Anterior cingulate cortex (tissue), 58 donors: ENCODE measurements around the gene NGEF.
"Not testable (repeated sequence)": the region's sequence is repeated elsewhere in the genome, so short reads cannot be mapped to it uniquely, and the experiment has no call there.

Experiments
- DNase-seq, 58 donors: peaks; one replicate each; lab custom pipeline; 2025; lab: John Stamatoyannopoulos, UW

Gene NGEF

DNA sequence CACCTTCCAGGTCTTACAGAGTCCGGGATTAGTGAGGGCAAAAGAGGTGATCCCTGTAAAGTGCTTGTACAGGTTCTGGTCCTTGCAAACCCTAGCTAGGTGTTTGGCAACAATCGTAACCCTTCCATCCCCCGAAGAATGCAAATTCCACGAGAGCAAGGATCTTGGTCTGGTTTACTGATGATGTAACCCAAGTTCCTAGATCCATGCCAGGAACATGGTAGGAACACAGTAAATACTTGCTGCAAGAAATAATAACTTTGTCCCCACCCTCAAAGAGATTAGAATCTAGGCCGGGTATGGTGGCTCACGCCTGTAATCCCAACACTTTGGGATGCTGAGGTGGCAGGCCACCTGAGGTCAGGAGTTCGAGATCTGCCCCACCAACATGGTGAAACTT lies 12.7 kb upstream of the NGEF start:
- no peak for DNase-seq

DNA sequence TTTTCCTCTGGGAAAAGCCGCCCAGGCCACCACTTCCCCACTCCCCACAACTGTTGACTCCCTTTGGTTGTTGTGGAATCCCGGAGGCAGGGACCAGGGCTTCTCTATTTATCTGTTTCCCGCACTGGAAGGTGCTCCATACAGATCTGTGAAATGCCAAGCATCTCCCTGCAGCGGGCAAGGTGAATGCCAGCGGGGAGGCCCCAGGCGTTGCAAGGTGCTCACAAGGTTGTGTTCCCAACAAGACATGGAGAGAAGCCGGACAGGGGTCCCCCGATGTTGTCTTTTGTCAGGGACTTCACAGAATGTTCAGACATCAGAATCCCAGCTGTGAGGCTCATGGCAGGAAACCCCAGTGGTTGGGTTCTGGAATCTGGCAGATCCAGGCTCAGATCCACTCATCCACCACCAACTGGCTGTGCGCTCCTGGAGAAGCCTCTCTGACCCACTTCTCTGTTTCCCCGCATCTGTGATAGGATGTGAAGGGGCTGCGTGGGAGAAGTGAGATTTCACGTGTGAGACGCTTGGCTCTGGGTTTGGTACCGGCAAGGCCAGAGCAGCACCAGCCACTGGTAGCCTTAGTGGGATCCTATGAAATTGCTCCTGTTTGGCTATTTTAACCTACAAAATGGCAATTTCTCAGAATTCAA lies 10.8 kb upstream of the NGEF start:
- peak in 3 of 58 donors; percentile 6 to 38 (median 19) for DNase-seq

DNA sequence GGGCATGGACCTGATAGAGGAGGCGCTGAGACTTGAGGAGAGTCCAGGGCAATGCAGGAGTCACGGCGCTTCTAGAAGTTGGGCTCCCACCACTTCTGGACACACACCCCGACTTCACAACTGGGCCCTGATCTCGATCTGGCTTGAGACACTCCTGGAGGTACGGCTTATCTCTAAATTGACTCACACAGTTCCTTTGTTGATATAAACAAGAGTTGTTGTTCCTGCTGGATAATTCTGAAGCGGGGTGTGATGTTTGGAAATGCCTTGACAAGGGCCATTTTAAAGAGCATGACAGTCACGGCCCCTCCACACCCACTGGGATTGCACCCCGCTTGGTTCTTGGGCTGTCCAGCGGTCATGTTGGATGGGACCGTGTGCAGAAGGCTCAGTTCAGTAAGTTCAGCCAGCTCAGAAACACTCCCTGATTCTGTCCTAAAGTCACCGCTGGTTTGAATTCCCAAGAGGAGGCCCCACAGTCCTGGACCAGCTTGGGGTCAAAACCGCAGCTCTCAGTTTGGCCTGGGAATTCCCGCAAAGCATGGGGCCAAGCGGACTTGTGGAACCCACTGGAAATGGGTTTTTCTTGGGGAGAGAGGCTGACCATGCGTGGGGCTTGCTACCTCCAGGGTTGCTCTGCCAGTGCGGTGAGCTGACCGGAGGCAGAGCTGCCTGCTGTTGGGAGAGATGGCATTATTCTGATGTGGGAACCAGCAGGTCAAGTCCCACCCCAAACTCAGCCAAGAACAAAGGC lies 10.1 kb upstream of the NGEF start:
- no peak for DNase-seq

DNA sequence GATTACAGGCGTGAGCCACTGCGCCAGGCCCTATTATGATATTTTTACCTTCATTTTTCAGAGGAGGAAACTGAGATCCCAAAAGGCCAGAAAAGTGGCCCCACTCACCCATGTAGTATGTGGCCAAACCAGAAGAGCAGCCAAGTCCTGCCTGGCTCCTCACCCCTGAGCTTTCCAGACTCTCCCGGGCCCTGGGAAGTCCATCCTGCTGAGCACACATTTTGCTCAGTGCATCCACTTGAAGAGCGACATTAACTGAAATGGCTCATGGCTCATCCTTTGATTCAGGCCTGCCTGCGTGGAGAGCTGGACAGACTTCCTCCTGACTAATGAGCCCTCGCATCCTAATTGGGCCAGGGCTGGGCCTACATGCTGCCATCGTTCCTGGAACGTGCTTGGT lies 9.5 kb upstream of the NGEF start:
- no peak for DNase-seq

DNA sequence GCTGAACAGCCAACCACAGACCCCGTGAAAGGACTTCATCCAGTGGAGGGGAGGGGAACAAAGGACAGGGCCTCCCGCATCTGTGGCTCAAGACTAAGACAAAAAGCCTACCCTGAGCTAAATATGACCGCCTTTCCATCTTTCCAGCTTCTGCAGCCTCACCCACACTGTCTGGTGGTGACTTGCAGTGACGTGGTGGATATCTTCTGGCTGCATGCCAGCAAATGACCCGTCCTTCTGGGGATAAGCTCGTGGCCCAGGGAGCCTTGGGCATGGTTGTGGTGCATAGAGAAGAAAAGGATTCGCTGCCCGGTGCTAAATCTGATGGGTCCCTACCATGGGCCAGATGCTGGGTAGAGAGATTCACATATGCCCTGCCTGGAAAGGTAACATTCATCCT lies 8.7 kb upstream of the NGEF start:
- DNase-seq, result peak in 1 of 58 donors; percentile 10

DNA sequence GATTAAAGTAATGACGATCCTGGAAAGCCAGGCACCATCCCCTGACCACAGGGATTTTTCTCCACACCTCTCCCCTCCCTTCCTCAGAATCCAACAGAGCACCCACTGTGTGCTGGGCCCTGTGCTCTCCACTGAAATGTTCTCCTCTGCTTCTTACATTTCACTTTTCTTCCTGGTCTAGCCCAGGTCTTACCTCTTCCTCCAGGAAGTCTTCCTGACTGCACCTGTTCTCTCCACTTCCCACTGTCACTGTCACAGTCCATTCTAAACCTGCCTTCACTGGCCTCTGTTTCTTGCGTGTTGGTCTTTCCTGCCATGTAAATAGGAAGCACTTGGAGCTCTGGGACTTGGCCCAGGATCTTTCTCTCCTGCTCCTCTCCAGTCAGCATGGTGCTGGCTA lies 7.4 kb upstream of the NGEF start:
- DNase-seq, result no peak

DNA sequence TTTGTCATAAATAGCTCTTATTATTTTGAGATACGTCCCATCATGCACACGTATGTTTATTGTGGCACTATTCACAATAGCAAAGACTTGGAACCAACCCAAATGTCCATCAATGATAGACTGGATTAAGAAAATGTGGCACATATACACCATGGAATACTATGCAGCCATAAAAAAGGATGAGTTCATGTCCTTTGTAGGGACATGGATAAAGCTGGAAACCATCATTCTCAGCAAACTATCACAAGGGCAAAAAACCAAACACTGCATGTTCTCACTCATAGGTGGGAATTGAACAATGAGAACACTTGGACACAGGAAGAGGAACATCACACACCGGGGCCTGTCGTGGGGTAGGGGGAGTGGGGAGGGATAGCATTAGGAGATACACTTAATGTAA lies 6.6 kb upstream of the NGEF start:
- not testable (repeated sequence) for DNase-seq

DNA sequence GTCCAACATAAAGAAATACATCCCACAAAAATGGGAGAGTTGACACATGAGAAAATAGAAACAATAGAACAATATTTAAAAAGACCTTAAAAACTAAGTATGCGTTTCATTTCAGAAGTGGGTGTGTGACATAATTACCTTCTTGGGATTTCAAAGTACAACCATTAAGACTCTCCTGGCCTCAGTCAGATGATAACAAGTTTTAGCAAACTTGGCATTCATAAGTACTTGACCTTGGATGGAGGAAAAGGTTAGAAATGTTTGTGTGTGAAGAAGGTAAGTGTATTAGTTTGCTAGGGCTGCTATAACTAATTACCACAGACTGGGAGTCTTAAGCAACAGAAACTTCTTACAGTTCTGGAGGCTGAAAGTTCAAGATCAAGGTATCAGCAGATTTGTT lies 4.9 kb upstream of the NGEF start:
- no peak for DNase-seq

DNA sequence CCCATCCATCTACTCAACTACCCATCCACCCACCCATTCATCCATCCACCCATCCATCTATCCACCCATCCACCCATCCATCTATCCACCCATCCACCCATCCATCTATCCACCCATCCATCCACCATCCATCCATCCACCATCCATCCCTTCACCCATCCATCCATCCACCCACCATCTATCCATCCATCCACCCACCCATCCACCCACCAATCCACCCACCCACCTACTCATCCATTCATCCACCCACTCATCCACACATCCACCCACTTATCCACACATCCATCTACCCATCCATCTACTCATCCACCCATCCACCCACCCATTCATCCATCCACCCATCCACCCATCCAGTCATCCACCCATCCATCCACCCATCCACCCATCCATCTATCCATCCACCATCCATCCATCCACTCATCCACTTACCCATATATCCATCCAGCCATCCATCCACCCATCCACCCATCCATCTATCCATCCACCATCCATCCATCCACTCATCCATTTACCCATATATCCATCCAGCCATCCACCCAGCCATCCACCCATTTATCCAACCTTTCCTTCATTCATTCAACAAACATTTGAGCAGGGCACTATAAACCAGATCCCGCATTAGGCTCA lies 2.1 kb upstream of the NGEF start:
- DNase-seq, result no peak

DNA sequence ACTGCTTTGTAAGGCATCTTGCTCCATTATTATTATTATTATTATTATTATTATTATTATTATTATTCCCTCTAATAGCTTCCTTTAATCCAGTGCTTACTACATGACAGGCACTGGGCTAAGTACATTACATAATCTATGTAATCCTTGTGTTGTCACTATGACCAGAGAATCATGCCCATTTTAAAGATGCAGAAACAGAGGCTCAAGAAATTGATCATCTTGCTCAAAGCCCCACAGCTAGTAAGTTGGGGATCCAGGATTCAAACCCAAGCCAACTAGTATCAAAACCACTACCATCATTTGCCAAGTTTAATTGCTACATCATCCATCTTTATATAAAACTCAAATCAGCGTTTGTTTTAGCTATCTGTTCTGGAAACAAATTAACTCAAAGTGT lies 594 bp upstream of the NGEF start:
- no peak for DNase-seq

DNA sequence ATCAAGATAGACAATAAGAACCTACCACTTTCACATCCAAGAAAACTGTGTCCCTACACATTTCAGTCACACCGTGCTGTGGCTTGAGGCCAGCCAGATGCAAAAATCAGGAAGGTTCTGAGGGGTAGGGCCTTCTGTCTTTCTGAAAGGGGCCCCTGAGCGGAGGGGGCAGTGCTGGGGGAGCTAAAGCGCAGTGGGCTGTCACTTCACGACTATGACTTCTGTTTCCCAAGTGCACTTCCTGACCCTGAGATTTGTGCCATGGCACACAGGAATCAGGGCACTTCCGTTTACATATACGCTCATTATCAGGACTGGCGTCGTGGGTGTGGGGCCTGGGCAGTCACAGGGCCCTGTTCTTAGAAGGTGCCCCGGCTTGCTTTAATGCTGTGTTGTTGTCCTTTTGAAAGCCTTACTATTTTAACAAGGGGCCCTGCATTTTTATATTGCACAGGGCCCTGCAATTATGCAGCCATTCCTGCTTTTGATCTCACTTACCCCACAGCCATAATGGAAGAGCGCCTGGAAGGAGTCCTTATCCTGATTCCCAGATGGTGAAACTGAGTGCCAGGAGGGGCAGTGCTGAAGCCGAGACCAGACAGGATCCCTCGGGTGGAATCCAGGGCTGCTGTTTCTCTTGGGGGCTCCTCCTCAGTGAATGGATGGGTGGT lies 620 bp downstream of the NGEF start:
- no peak for DNase-seq

DNA sequence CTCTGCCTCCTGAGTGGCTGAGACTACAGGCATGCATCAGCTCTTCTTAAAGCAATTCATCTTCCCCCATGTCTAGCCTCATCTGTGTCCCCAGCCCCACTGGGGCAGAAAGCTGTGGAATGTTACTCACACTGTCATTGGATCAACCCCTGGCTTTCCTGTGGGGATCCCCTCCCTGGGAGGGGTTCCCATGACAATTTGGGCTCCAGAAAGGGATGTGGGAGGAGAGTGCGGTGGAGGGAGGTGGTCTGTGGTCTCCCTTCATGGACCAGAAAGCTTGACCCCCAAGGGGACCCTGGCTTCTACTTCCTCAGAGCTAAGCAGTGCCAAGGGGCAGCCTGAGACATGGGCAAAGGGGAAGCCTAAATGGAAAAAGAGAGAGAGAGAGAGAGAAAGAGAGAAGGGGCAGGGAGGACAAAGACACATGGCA lies 1.3 kb downstream of the NGEF start:
- DNase-seq, result no peak

DNA sequence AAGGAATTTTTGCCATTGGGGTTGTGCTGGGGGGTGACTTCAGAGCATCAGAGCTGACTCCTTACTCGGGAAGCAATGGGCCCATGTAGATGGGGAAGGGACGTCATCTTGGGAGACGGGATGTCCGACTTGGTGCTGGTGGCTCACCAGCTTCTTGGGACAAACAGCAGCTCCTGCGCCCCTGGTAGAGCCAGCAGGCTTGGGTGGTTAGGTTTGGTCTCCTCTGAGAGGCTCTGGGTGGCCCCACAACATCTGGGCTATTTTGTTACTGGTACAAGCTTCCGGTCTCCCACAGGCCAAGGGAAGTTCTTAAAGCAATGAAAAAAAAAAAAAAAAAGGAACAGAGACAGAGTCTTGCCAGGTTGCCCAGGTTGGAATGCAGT lies 1.8 kb downstream of the NGEF start:
- no peak for DNase-seq

DNA sequence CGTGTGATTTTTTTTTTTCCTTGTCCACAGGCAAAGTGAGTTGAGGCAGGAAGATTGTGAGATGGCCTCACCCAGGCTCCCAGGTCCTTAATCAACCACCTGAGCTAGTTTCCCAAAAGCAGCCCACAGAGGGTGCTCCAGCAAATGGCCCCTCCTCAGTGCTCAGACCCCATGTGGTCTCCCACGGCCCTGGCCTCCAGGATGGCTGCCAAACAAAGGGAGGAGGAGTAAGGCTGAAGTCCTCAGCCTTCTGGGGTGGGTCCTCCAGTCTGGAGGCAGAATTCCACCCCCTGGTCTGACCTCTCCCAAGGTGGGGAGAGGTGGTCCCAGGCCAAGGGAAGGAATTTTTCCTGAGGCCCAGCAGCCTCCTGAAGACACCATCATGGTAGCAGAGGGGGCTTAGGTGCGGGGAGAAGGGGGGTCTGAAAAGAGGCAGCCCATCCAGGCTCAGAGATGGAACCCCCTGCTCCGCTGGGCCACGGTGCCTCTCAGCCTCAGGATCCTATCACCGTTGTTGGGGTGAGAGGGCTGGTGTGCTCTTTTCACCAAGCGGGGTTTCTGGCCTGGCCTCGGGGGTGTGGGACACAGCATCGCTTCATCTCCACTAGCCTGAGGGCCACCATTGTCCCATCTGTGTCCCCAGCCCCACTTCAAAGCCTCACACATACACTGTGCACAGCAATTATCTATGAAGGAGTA lies 2.3 kb downstream of the NGEF start:
- DNase-seq, result no peak

DNA sequence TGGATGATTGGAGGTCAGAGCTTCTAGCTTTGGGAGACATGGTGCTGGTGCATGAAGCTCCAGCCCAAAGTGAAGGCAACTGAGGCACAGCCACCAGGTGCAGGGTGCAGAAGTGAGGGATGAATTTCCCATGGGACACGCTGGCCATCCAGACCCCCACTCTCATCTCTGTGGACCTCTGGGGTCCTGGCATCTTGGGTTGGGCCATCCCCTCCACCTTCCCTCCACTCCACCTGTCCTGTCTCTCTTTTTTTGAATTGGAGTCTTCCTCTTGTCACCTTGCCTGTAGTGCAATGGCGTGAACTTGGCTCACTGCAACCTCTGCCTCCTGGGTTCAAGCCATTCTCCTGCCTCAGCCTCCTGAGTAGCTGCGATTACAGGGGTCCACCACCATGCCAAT lies 3.4 kb downstream of the NGEF start:
- no peak for DNase-seq

DNA sequence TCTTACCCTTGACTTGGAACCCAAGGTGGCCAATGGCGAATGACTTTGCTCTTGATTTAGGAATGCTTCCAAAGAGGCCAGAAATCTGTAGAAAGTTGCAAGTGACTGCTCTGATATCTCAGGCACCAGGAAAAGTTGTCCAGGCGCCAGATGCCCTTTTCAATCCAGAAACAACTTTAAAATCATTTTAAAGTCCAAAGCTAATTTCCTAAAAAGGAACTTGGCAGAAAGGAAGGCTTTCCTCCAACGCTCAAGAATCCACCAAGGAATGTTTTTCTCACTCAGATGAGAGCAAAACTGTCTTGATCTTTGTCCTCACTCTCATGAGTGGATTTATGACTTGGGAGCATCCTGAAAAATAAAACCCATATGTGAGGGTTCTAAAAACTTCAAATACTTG lies 5.3 kb downstream of the NGEF start:
- DNase-seq, result no peak

DNA sequence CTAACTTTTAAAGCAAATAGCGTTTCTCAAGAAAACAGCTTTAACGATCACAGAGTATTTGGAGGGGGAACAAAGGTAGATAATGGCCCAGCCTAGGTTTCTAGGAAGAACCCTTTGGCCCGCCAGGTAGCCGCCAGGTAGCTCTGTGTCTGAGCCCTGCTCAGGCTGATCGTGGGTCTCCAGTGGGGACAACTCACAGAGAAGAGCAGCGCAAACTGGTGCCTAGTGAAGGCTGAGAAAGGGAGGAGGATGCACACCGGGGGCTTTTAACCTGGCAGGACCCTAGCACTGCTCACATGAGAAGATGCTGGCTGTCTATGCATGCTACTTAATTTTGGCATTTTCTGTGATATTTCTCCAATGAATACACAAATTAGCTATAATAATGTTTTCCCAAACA lies 5.8 kb downstream of the NGEF start:
- no peak for DNase-seq

DNA sequence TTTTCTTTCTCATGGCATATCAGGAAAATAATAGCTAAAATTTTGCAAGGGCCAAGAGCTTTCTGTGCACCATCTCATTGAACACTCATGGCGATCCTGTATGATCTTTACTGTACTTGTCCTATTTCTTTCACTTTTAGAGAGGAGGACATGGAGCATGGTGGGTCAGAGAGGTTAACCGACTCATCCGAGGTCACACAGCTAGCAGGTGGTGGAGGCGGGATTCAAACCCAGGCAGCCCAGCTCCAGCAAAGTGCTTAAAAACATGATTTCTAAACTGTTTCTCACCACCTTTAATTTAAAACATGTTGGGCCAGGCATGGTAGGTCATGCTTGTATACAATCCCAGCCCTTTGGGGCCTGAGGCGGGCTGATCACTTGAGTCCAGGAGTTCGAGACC lies 6.4 kb downstream of the NGEF start:
- no peak for DNase-seq

DNA sequence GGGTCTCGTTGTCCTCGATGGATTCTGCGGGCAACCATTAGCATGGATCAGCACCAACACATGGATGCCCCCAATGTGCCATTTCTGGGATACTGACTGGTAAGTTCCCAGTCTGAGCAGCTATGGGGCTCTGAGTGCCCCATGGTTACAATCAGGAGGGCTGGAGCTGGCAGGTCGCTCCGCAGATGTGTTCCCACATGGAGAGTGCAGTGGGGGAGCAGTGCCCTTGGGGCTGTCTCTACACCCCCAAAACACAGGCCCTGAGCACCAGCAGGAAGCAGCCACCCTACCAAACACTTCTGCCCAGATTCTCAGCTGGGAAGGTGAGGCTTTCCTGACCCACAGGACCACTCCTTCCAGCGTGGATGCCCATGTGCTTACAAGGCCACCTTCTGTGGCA lies 8.0 kb downstream of the NGEF start:
- DNase-seq, result no peak

DNA sequence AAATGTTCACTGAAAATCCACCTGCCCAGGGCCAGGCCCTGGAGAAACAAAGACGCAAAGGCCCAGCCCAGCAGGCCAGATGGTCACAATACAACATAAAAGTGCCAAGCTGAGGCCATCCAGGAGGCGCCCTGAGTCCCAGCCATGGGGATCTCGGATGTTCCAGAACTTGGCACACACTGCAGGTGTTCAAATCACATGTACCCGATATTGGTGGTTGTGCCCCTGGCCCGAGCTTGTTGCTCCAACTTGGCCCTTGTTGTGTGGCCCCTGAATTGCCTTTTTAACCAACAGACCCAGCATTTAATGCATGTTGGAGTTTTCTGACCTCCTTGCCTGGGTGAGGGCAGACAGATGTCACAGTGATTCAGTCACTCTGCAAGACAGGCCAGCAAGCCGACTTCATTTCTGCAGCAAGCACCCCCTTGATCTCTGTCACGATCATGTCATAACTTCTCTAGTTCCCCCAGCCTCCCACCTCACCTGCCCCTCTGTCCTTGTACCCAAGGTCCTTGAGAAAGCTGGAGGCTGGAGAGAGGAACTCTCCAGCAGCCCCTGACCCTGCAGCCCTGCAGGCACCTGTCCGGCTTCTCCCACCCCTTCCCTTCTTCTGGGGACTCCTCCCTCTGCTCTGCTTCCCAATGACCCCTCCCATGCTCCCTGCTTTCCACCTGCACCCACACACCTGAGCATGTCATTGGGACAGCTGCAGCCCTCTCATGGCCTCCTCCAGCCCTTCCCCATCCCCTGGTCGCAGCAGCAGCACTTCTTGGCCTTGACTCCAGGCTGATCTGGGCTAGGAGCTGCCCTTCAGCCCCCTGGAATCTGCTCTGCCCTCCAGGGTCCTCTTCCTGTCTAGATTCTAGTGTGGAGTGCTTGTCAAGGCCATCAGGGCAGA lies 9.1 kb downstream of the NGEF start:
- DNase-seq, result no peak
